ENCODE data around the gene IVD. TPM values are rescaled to one million over a fixed set of nuclear protein-coding genes. Genes with fewer than 3 reads are reported as not detected.
A peak's percentile ranks its signal among the peaks of the same experiment; 100 is the strongest.

IVD gene
- total RNA-seq, 1 donor from 2014 or later, result 41.1 TPM

DNA sequence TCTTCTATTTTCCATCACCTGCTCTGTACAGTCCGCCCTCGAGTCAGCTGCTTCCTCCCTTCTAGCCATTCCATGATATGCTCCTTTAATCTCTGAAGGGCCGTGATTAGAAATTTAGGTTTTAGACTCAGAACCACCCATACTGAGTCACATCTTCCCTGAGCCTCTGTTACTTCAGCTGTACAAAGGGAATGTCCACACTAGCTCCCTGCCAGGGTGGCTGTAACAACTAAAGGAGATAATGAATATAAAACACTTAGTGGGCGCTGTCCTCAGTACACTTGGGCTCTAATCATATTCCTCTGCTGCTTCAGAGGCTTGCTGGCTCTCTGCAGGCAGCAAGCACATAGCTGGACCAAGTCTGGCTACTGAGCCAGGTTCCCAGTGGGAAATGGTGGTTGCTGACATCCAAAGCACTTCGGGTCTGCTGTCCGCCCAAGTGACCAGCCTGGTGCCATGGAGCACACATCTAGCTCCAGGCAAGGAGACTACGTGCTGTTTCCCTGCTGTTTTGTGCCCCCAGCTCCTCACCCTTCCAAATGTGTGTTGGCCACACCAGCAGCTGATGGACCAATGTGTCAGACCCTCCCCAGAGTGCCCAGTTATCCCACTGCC is 64.3 kb downstream of the IVD start:
- DNase-seq (ENCODE audit: low read depth), result no peak
- Histone ChIP-seq H3K27me3 (ENCODE audit: control insufficient read depth, insufficient read depth, low read length) (no peaks in the 10 kb centered on the region), H3K4me3 (ENCODE audit: low read depth, low read length) (no peak overlapping the region), H3K36me3 (ENCODE audit: control insufficient read depth, insufficient read depth, low read length) (peaks cover 5% of the 10 kb centered on the region)
- TF ChIP-seq, protein P1, sequence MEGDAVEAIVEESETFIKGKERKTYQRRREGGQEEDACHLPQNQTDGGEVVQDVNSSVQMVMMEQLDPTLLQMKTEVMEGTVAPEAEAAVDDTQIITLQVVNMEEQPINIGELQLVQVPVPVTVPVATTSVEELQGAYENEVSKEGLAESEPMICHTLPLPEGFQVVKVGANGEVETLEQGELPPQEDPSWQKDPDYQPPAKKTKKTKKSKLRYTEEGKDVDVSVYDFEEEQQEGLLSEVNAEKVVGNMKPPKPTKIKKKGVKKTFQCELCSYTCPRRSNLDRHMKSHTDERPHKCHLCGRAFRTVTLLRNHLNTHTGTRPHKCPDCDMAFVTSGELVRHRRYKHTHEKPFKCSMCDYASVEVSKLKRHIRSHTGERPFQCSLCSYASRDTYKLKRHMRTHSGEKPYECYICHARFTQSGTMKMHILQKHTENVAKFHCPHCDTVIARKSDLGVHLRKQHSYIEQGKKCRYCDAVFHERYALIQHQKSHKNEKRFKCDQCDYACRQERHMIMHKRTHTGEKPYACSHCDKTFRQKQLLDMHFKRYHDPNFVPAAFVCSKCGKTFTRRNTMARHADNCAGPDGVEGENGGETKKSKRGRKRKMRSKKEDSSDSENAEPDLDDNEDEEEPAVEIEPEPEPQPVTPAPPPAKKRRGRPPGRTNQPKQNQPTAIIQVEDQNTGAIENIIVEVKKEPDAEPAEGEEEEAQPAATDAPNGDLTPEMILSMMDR (IDR thresholded peaks at IDR 0.05; ENCODE audit: insufficient read depth, low read length, poor library complexity, severe bottlenecking), result no peak

DNA sequence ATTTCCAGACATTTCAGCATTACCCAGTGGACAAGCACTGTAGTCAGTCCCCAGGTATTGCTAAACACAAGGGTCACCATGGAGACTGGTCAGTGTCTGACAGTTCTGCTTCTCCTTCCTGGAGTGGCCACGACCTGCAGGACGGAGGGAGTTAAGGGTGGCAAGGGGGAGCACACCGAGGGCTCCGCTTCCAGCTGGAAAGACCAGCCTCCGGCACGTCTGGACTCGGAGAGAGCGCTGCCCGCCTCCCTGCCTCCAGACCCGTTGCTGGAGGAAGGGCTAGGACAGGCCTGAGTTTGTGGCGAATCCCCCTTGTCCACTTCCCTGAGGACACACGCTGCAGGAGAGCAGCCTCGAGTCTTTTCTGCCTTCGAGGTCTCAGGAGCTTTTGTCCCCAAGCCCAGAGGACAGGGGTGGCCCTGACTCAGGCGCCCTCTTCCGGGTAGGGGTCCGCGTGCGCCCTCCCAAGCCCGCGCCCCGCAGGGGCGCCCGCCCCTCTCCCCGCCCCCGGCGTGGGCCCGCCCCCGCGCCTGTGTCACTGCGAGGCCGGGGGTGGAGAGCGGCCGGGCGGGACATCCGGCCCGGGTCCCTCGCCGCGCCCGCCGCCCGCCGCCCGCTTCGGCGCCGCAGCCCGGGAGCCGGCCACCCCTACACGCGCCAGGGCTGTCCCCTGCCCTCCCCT is 65.0 kb downstream of the IVD start, which contains the start of gene CHST14:
Gene CHST14, plus strand, starts transcription at position 562 of the 682 bp plus-strand sequence. CDS start 230 bp downstream, outside the sequence.
- peak within 1 kb of the TSS; percentile 74 for H3K4me3 ChIP-seq (ENCODE audit: low read depth, low read length)
- H3K27me3 ChIP-seq (ENCODE audit: control insufficient read depth, insufficient read depth, low read length), result no peaks in the 10 kb centered on the region
- TF ChIP-seq, protein P1 (IDR thresholded peaks at IDR 0.05; ENCODE audit: insufficient read depth, low read length, poor library complexity, severe bottlenecking), result no peak
- peaks cover 3% of the 10 kb centered on the region for H3K36me3 ChIP-seq (ENCODE audit: control insufficient read depth, insufficient read depth, low read length)
- no peak for DNase-seq (ENCODE audit: low read depth)

Other genes with a start within 250 kb of the IVD start
- gene BUB1B, start 244.7 kb upstream of the IVD start, total RNA-seq, result 10.5 and 16.5 TPM in 2 replicates
- gene PAK6, start 166.7 kb upstream of the IVD start, total RNA-seq, result 15.3 and 17.7 TPM in 2 replicates
- not detected in 2 replicates for gene ANKRD63, start 122.7 kb upstream of the IVD start, total RNA-seq
- gene PLCB2, start 97.9 kb upstream of the IVD start, total RNA-seq, result 0.68 and 1.5 TPM in 2 replicates
- 14.9 and 16.8 TPM in 2 replicates for gene INAFM2, start 82.1 kb upstream of the IVD start, total RNA-seq
- 13.6 and 20.3 TPM in 2 replicates for gene CCDC9B, start 64.9 kb upstream of the IVD start, total RNA-seq
- gene PHGR1, start 54.8 kb upstream of the IVD start, total RNA-seq, result not detected in 2 replicates
- gene DISP2, start 47.6 kb upstream of the IVD start, total RNA-seq, result 2.2 and 3.2 TPM in 2 replicates
- 23.2 and 30.0 TPM in 2 replicates for gene KNSTRN, start 23.1 kb upstream of the IVD start, total RNA-seq
- gene BAHD1, start 35.2 kb downstream of the IVD start, total RNA-seq, result 15.2 and 15.7 TPM in 2 replicates
- gene CHST14, start 65.2 kb downstream of the IVD start, total RNA-seq, result 24.2 and 25.8 TPM in 2 replicates
- 23.5 and 39.0 TPM in 2 replicates for gene CCDC32, start 159.2 kb downstream of the IVD start, total RNA-seq
- 17.6 and 18.1 TPM in 2 replicates for gene RPUSD2, start 163.5 kb downstream of the IVD start, total RNA-seq
- 3.2 and 3.8 TPM in 2 replicates for gene KNL1, start 188.5 kb downstream of the IVD start, total RNA-seq

Measured in kidney epithelial cell (primary cell).